HG02588 (cell line): Measurements from ENCODE around the gene SPPL3.

Experiments used
- ATAC-seq: cut with Tn5 transposase; IDR thresholded peaks from one replicate; pipeline ENCODE4 v1.9.1; 2021; ENCODE audit warnings: mild to moderate bottlenecking, moderate library complexity; ENCODE audit not compliant: unreplicated experiment

The SPPL3 gene

GRCh38 chr12:120822832-120823503 is 81.2 kb downstream of the SPPL3 start:
- no peak for ATAC-seq

- ATAC-seq = no peak
Measured at GRCh38 chr12:120821878-120822277, 82.3 kb downstream of the SPPL3 start.

DNA sequence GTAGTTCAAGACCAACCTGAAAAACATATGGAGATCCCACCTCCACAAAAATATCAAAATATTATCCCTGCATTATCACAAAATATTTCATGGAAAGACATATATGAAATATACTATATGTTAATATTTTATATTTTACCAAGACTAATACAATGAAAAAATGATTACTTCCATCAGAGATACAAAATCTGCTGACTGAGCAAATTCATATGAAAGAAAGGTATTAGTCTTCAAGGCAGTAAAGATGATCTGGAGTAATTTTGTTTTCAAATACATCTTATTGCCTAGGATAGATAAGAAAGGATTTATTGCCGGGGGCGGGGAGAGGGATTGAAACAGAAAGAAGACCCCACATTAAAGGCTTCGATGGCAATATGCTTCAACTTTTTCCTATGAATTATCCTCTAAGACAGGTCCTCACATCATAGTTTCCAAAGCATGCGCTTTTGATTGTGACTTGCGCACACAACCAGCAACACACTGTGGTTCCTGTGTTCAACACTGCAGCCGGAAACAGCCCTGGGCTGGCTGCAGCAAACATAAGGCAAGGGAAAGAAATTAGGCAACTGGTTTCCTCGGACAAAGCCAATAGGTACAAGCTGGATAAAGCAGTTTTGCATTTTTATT is 83.2 kb downstream of the SPPL3 start:
- no peak for ATAC-seq

DNA sequence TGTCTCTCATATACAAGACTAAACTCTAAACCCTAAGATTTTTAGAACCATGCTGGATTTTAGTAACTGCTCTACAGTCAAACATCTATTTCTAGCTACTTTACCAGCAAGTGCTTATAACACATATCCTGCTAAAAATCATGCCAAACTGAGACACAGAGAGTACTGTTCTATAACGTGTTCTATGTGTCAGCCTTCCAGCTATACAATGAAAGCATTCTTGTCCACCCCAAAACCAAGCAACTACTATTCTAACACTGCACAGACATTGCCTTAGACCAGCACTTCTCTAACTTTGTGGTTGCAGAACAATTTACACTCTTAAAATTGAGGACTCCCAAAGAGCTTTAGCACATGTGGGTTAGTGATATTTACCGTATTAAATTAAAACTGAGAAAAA is 85.7 kb downstream of the SPPL3 start:
- ATAC-seq = no peak

DNA sequence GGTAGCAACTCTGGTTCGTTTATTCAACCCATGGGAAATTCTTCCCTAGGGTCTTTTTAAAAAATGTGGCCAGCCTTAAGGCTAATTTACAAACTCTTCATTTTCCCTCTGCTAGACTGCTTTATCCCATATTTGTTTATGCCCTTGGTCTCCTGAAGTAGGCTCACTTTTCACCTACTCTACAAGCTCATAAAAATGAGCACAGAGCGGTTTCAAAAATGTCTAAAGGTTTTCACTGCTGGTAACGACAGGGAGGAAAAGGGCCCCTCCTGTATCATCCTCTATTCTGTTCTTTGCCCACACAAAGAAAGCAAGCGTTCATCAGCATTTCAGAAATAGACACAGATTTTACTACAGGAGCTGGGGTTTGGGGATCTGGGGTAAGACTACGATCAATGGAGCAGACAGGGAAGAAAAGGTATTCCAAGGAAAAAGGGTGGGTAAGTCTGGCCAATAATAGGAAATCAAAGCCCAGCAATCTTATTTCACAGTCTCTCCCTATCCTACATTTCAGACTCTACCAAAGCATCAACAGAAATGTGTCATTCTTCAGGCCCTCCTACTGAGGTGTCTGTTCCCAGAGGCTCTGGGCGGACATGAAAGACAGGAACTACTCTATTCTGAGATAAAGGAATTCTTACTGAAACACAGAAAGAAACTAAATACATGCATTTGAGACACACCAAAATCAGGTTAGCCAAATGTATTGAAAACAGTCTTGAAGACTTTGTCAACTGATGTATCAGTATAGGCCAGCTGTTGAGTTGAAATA is 86.4 kb downstream of the SPPL3 start:
- no peak for ATAC-seq

- no peak for ATAC-seq
Measured at GRCh38 chr12:120816363-120816762, 87.8 kb downstream of the SPPL3 start.

DNA sequence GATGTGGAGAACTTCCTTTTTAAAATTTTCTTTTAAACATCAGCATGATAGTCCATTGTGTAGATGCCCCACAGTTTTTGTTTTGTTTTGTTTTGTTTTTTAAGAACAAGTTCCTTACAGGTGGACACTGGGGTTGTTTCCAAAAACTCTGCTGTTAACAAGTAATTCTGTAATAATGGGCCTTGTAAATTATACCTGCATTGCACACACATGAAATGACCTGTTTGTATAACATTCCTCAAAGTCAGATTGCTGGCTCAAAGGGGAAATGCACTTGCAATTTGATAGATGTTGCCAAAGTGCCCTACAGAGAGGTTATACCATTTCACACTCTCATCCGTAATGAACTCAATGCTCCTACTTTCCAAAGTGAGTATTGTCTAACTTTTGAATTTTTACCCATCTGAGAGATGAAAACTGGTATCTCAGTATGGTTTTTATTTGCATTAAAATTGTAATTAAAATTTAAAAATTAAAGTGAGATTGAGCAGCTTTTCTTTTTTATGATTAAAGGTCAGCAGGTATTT is 89.2 kb downstream of the SPPL3 start:
- ATAC-seq = no peak

DNA sequence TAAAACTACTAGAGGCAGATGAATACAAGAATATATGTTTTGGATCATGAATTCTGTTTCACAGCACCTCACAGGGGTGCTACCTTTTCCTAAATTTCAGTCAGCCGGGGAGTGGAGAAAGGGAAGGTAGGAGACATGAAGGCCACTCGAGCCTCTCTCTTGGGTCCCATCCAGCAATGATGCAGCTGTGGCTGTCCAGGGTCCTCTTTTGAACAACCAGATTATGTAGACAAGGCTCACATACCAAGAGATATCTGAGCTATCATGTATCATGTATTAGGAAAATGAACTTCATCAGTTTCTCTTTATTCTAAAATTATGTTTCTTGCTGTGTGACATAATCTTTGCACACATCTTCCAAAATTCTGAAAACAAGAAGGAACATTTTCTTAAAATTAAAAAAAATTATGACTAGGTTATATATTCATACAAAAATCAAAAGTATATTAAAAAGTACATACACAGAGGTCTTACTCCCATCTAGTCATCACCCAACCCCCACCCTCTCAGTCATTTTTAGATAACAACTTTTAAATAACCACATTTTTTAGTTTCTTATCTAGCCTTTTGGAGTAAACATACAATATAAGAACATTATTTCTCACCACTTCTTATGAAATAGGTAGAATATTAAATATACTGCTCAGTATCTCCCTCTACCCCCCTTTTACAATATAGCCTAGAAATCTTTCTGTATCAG is 89.8 kb downstream of the SPPL3 start:
- ATAC-seq = no peak

GRCh38 chr12:120813588-120814153 is 90.5 kb downstream of the SPPL3 start:
- no peak for ATAC-seq

DNA sequence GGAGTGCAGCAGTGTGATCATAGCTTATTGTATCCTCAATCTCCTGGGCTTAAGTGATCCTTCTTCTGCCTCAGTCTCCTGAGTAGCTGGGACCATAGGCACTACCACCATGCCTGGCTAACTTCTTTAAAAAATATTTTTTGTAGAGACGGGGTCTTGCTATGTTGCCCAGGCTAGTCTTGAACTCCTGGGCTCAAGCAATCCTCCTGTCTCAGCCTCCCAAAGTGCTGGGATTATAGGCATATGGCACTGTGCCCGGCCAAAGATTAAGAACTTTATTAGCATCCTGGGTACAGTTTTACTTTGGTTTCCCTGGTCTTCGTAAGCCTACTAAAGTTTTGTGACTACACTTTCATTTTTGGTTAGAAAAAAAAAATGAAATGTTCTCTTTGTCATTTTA is 94.1 kb downstream of the SPPL3 start:
- ATAC-seq = no peak

DNA sequence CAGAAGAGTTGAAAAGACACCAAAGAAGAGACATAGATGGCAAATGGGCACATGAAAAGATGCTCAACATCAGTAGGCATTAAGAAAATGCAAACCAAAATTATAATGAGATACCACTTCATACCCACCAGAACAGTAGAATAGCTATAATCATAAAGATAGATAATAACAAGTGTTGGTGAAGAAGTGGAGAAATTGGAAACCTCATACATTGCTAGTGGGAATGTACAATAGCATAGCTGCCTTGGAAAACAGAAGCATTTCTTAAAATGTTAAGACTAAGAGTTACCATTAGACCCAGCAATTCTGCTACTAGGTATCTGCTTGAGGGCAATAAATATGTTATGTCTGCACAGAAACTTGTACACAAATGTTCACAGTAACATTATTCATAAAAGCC is 99.7 kb downstream of the SPPL3 start:
- no peak for ATAC-seq

GRCh38 chr12:120801146-120801545 is 103.0 kb downstream of the SPPL3 start:
- no peak for ATAC-seq

DNA sequence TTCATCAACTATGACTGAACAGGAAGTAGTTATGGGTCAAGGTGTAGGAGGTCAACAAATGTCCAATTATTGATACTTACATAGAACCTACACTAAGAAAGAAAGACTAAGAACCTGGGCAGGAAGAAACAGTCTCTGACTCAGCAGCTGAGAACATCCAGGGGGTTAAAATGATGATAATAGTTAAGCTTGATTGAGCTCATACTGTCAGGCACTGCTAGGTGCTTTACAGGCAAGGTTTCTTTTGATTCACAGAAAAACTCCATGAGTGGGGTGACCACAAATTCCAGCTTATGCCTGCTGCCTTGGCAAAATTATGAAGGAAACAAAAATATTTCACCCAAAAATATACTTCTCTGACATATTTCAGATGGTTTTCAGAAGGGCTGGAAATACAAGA is 103.5 kb downstream of the SPPL3 start:
- no peak for ATAC-seq

GRCh38 chr12:120799243-120800045 is 104.7 kb downstream of the SPPL3 start:
- ATAC-seq = no peak

DNA sequence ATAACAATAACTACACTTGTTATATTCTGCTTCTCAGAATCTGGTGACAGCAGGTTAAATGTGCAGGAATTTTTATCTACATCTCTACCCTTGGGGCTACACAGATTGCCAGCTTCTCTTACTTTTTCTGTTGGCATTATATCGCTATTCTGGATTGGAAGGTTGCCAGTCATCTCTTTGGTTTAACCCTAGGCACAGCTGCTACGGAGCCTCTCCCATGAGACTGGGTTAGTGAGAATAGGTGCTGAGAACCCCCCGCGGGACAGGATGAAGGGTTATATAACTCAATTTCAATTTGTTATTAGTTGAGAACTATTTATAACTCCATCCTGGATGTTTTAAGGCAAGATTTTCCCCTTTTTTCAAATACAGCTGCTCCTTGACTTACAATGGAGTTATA is 105.5 kb downstream of the SPPL3 start:
- no peak for ATAC-seq

DNA sequence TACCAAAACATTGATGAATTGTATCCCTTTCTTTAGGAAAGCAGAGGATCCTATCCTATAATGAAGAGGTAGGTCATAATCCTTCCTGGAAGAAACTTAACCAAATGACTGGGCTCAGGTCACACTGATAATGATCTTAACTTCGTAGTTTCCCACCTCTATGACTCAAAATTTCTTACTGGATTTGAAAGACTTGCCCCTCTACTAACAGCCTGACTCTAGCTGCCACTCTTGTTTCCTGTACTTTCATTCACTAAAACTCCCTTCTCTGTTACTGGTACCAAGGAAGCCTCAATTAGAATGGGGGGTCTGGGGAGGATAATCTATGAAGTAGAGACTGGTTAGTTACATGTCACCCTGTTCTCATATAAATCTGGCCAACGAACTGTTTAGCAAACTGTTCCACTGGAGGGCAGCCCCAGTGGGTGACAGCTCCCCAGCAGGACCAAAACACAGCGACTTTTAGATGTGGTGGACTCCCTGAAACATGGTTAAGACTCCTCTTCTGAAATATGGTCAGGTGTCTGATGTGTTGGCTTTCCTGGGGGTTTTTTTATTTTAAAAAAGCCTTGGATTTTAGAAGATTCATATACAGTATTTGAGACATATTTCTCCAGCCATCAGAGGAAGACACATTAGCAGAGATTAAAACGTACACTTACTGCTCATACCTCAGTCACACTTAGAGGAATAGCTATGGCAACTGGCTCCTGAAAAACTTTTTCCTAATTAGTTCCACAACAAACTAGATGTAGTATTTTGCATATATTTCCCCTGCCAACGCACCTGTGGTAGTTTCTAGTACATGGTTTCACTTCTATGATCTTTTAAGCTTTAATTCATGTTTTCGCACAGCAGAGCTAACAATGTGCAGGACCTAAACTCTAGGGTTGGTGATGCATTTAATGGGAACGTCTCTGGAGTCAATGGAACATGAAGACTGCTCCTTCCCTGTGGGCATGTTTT is 106.2 kb downstream of the SPPL3 start:
- no peak for ATAC-seq

DNA sequence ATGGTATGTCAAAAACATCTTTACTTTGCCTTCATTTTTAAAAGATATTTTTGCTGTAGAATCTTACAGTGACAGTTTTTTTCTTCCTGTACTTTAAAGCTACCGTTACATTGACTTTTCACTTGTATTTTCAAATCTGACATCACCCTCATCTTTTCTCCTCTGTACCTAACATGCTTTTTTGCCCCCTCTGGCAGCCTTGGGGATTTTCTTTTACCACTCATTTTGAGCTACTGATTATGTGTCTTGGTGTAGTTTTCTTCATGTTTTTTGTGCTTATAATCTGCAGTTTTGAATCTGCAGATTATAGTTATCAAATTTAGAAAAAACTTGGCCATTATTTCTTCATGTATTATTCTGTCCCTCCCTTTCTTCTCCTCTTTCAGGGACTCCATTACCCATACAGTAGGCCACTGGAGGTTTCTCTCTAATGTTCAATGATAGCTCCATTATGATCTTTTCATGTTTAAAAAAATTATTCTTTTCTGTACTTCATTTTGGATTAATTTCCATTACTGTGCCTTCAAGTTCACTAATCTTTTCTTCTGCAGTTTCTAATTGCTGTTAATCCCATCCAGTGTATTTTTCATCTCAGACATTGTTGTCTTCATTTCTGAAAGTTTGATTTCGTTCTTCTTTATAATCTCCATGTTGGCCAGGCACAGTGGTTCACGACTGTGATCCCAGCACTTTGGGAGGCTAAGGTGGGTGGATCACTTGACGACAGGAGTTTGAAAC is 108.5 kb downstream of the SPPL3 start:
- ATAC-seq = no peak

- ATAC-seq = no peak
Measured at GRCh38 chr12:120793357-120793756, 110.8 kb downstream of the SPPL3 start.
